Eye (tissue), 1 donor: ENCODE data around the gene SPECC1.
"Not testable (repeated sequence)": the region's sequence is repeated elsewhere in the genome, so short reads cannot be mapped to it uniquely, and the experiment has no call there.

Source experiments
- DNase-seq: peaks from one replicate; pipeline ENCODE4 v3.0.0-alpha.2; 2015

The SPECC1 gene

GRCh38 chr17:20009302-20010098 lies at the start of gene SPECC1:
SPECC1 (plus strand) TSS chr17:20009359; CDS start chr17:20096652, 87,293 bp downstream.
- DNase-seq, result peak; percentile 94

- DNase-seq, result not testable (repeated sequence)
Measured at GRCh38 chr17:19962954-19963353, 46.2 kb upstream of the SPECC1 start.

GRCh38 chr17:19973156-19973555 lies 36.0 kb upstream of the SPECC1 start:
- no peak for DNase-seq

GRCh38 chr17:19975601-19976000 lies 33.6 kb upstream of the SPECC1 start:
- DNase-seq, result no peak

GRCh38 chr17:19977293-19978208 lies 31.6 kb upstream of the SPECC1 start, which contains the start of gene AKAP10:
AKAP10 (minus strand) TSS chr17:19977828; CDS start chr17:19977679, 149 bp downstream.
- peak; percentile 97 for DNase-seq

GRCh38 chr17:19978209-19978802 lies 30.9 kb upstream of the SPECC1 start:
- no peak for DNase-seq

- DNase-seq, result no peak
Measured at GRCh38 chr17:19978805-19979211, 30.4 kb upstream of the SPECC1 start.

- peak; percentile 9 for DNase-seq
Measured at GRCh38 chr17:19979917-19980770, 29.0 kb upstream of the SPECC1 start.

GRCh38 chr17:19986941-19987861 lies 22.0 kb upstream of the SPECC1 start:
- DNase-seq, result no peak

GRCh38 chr17:19987897-19988296 lies 21.3 kb upstream of the SPECC1 start:
- no peak for DNase-seq

- no peak for DNase-seq
Measured at GRCh38 chr17:19991252-19991885, 17.8 kb upstream of the SPECC1 start.

- peak; percentile 96 for DNase-seq
Measured at GRCh38 chr17:19992803-19993713, 16.1 kb upstream of the SPECC1 start.

- DNase-seq, result peak; percentile 24
Measured at GRCh38 chr17:19996086-19996485, 13.1 kb upstream of the SPECC1 start.

- DNase-seq, result peak; percentile 30
Measured at GRCh38 chr17:19996502-19996901, 12.7 kb upstream of the SPECC1 start.

GRCh38 chr17:20008242-20009051 lies 712 bp upstream of the SPECC1 start:
- DNase-seq, result no peak

- no peak for DNase-seq
Measured at GRCh38 chr17:20009052-20009301, 182 bp upstream of the SPECC1 start.

- peak; percentile 79 for DNase-seq
Measured at GRCh38 chr17:20010099-20010863, 1.1 kb downstream of the SPECC1 start.

- no peak for DNase-seq
Measured at GRCh38 chr17:20010936-20011335, 1.8 kb downstream of the SPECC1 start.
